Spinal cord (tissue), 10 donors: Measurements from ENCODE around the gene PDXK. TPM values are rescaled to one million over a fixed set of nuclear protein-coding genes. Genes with fewer than 3 reads are reported as not detected.
A peak's percentile ranks its signal among the peaks of the same experiment; 100 is the strongest.

Source experiments
- DNase-seq, 6 donors: peaks; one replicate each; pipeline versions ENCODE4 v3.0.0 to v3.0.0-alpha.2; 2013 to 2015; ENCODE audit warnings: low spot score in 6 of 6, low read depth in 4 of 6
- H3K27ac ChIP-seq: one replicate; pipeline ENCODE4 v1.5.1; 2013; ENCODE audit warnings: low read depth, low read length, control low read depth
- H3K27me3 ChIP-seq: one replicate; pipeline ENCODE4 v1.6.1; 2013; ENCODE audit warnings: low read length; ENCODE audit not compliant: control insufficient read depth, insufficient read depth
- H3K36me3 ChIP-seq: one replicate; pipeline ENCODE4 v1.6.1; 2013; ENCODE audit warnings: low read length; ENCODE audit not compliant: control insufficient read depth, insufficient read depth
- H3K4me1 ChIP-seq: one replicate; pipeline ENCODE4 v1.6.1; 2013; ENCODE audit warnings: low read length; ENCODE audit not compliant: control insufficient read depth, insufficient read depth
- H3K4me3 ChIP-seq: one replicate; pipeline ENCODE4 v1.5.1; 2013; ENCODE audit warnings: low read depth, low read length, control low read depth
- H3K9me3 ChIP-seq: one replicate; pipeline ENCODE4 v1.6.1; 2013; ENCODE audit warnings: low read length; ENCODE audit not compliant: control insufficient read depth, insufficient read depth
- WGBS: methylation state at CpG from one replicate; pipeline ENCODE4 v1.1.5; 2013; ENCODE audit warnings: missing lambda C conversion rate; ENCODE audit not compliant: insufficient coverage; 5-methylcytosine and 5-hydroxymethylcytosine counted together
- polyA plus RNA-seq, 2 donors: library from polyadenylated mRNA; unstranded; fragments of 120-200 nt; gene quantifications; one replicate each; pipeline ENCODE4 v1.2.1, GENCODE V29; 2013; ENCODE audit not compliant: insufficient read length in 2 of 2
- total RNA-seq, 2 donors: library from RNA; depleted of rRNA in 1 of 2; stranded (reverse); fragments of 120-200 nt in 1 of 2; fragments of >200 nt in 1 of 2; gene quantifications; one replicate each; pipeline versions ENCODE4 v1.2.3 to v1.2.4, GENCODE V29; 2013 to 2014
- donor health status: healthy.

The PDXK gene
- total and polyA plus RNA-seq, 4 donors, result 57.4 to 127 (median 117) TPM

DNA sequence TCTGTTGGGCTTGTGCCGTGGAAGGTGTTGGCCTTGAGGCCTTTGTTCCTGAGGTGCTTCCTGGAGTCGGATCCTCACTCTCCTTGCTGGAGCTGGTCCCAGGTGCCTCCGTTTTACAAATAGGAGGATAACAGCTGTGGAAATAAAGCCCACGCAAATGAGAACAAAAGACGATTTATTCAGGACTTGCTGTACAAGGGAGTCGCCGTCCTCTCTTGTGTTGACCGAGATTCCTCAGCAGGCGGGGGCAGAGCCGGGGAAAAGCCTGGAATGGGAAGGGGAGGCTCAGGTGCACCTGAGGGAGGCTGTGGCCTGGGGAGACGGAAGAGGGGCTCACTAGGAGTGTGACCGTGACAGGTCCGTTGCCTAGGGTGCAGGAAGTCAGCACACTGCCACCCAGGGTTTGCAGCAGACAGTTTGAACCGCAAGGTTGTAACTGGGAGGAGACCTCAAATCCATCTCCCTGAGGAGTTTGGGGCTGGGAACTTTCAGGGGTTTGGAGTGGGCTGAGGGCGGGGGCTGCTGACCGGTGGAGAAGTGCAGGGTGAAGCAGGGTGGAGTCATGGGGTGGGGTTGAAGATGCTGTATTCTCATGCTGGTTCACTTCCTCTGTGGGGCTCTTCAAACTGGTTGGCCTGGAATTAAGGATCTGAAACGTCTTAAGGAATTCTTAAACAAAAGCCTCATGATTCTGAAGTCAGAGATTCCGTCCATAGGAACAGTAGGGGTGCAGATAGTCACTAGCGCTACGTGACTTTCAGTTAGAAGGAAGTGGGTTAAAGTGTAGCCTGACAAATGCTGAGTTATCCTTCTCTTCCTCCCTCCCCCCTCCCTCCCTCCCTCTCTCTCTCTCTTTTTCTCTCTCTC lies 59.8 kb downstream of the PDXK start:
- H3K4me3 ChIP-seq, result no peak overlapping the region
- 27% methylated on average over 15 of the region's 20 CpGs for WGBS
- no peaks in the 10 kb centered on the region for H3K9me3 ChIP-seq
- DNase-seq, result no peak
- H3K27me3 ChIP-seq, result no peaks in the 10 kb centered on the region
- peaks cover 27% of the 10 kb centered on the region for H3K4me1 ChIP-seq
- H3K27ac ChIP-seq, result peak overlapping the region; percentile 76
- peaks cover 12% of the 10 kb centered on the region for H3K36me3 ChIP-seq

GRCh38 chr21:43779660-43780059 lies 60.7 kb downstream of the PDXK start:
- no peaks in the 10 kb centered on the region for H3K27me3 ChIP-seq
- DNase-seq, result no peak
- no peak overlapping the region for H3K27ac ChIP-seq
- H3K4me1 ChIP-seq, result peaks cover 20% of the 10 kb centered on the region
- no peak overlapping the region for H3K4me3 ChIP-seq
- peaks cover 3% of the 10 kb centered on the region for H3K36me3 ChIP-seq
- H3K9me3 ChIP-seq, result no peaks in the 10 kb centered on the region
- 100% methylated on average over 2 of the region's 5 CpGs for WGBS

DNA sequence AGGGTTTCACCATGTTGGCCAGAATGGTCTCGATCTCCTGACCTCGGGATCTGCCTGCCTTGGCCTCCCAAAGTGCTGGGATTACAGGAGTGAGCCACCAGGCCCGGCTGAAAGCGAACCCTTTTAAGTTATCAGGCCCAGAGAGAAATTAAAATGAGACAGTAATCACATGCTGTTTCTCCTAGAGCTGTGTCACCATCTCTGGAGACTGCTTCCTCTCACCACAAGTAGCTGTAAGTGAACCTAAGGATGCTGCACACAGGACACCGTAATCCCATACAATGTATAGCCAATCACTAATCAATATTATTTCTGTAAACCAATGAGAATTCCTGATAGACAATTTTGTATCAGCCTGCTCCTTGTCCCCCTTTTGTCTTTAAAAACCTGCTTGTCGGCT lies 62.9 kb downstream of the PDXK start:
- Histone ChIP-seq H3K27ac (no peak overlapping the region), H3K36me3 (no peaks in the 10 kb centered on the region), H3K9me3 (no peaks in the 10 kb centered on the region), H3K4me1 (peaks cover 10% of the 10 kb centered on the region), H3K27me3 (no peaks in the 10 kb centered on the region), H3K4me3 (no peak overlapping the region)
- DNase-seq, result no peak
- 75% methylated on average over 6 of the region's 6 CpGs for WGBS

DNA sequence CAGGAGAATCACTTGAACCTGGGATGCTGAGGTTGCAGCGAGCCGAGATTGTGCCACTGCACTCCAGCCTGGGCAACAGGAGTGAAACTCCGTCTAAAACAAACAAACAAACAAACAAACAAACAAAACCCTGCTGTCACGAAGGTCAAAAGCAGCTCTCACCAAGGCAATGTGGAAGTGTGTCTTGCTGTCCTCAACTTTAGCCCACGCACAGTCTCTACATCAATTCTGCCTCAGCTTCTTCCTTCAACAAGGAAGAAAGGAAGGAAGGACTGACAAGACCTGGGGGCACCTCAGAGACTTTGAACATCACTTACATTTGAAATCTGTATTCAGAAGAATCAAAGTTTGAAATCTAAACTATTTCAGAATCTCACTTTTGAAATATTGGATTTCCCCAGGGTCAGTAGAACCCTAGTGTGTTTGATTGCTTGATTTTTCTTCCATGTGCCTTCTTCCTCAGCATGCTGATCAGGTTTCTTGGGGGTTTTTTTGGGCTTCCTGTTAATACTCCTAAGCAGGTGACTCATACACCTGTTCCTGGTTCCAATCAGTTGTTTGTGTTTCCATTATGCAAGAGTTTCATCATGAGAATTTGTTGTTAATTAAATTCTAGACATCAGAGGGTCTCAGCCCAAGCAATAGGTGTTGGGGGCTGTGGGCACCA lies 63.6 kb downstream of the PDXK start:
- Histone ChIP-seq H3K36me3 (no peaks in the 10 kb centered on the region), H3K4me3 (no peak overlapping the region), H3K27me3 (no peaks in the 10 kb centered on the region), H3K9me3 (no peaks in the 10 kb centered on the region), H3K27ac (no peak overlapping the region), H3K4me1 (peaks cover 10% of the 10 kb centered on the region)
- 85% methylated on average over 2 of the region's 5 CpGs for WGBS
- DNase-seq, result no peak

DNA sequence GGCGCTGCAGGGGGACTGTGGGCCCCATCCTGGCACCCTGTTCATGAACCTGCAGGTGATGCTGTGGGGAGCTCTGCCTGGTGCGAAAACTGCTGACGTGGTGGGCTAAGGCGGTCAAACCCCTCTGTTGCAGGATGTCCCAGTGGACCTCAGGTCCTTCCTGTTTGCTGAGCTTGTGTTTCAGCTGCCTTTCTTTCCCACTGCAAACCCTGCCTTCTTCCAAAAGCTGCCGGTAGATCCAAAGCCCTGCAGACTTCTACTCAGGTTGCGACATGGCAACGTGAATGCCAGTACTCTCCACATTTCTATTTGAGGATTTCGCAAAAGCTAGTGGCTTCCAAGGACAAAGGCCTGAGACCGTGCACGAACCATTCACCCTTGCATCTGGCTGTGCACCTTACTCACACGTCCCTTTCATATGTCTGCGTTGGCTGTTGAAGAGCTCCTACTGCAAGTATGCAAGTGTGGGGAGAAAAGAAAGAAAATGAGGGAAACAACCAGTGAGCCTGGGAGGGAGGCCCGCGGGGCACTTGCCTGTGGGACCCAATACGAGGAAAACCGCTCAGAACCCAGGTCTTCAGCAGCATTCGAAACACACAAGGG lies 64.3 kb downstream of the PDXK start:
- WGBS, result 87% methylated on average over 14 of the region's 17 CpGs
- no peak for DNase-seq
- Histone ChIP-seq H3K36me3 (no peaks in the 10 kb centered on the region), H3K27ac (no peak overlapping the region), H3K4me1 (peaks cover 6% of the 10 kb centered on the region), H3K4me3 (no peak overlapping the region), H3K27me3 (no peaks in the 10 kb centered on the region), H3K9me3 (no peaks in the 10 kb centered on the region)

DNA sequence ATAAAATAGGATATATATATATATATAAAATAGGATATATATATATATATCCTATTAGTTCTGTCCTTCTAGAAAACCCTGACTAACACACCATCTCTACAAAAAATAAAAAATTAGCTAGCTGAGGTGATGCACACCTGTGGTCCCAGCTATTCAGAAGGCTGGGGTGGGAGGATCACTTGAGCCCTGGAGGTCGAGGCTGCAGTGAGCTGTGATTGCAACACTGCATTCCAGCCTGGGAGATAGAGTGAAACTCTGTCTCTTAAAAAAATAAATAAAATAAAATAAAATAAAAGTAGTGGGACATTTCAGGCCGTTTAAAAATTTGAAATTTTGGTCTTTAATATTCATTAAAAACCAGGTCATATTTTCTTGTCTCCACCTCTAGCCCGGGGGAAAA lies 66.2 kb downstream of the PDXK start:
- no CpG with 5 or more reads among the region's 3 CpGs for WGBS
- Histone ChIP-seq H3K4me1 (peaks cover 8% of the 10 kb centered on the region), H3K27me3 (no peaks in the 10 kb centered on the region), H3K36me3 (no peaks in the 10 kb centered on the region), H3K9me3 (no peaks in the 10 kb centered on the region), H3K27ac (no peak overlapping the region), H3K4me3 (no peak overlapping the region)
- no peak for DNase-seq

DNA sequence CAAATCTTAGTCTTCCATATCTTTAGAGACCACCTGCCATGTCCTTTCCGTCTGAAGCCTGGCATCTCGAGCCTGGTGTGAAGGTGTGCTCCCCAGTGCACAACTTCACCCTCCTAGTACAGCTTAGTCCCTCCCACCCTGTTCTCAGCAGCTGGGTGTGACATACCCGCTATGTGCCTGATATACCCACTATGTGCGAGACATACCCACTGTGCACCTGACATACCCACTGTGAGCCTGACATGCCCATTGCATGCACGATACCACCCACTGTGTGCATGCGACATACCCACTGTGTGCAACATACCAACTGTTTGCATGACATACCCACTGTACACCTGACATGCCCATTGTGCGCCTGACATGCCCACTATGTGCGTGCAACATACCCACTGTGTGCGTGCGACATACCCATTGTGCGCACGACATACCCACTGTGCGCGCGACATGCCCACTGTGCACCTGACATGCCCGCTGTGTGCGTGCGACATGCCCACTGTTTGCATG lies 67.4 kb downstream of the PDXK start:
- no peaks in the 10 kb centered on the region for H3K9me3 ChIP-seq
- peaks cover 5% of the 10 kb centered on the region for H3K36me3 ChIP-seq
- DNase-seq, result no peak
- no peaks in the 10 kb centered on the region for H3K27me3 ChIP-seq
- peaks cover 19% of the 10 kb centered on the region for H3K4me1 ChIP-seq
- no peak overlapping the region for H3K4me3 ChIP-seq
- 86% methylated on average over 18 of the region's 18 CpGs for WGBS
- no peak overlapping the region for H3K27ac ChIP-seq

GRCh38 chr21:43786807-43787440 lies 68.0 kb downstream of the PDXK start:
- 96% methylated on average over 37 of the region's 38 CpGs for WGBS
- Histone ChIP-seq H3K36me3 (peaks cover 11% of the 10 kb centered on the region), H3K27ac (no peak overlapping the region), H3K4me1 (peaks cover 19% of the 10 kb centered on the region), H3K9me3 (no peaks in the 10 kb centered on the region), H3K27me3 (no peaks in the 10 kb centered on the region), H3K4me3 (no peak overlapping the region)
- DNase-seq, result no peak

GRCh38 chr21:43789276-43790009 lies 70.5 kb downstream of the PDXK start, which contains the start of gene RRP1:
RRP1 (plus strand) TSS chr21:43789577; CDS start chr21:43789630, 53 bp downstream.
- Histone ChIP-seq H3K4me3 (peak within 1 kb of the TSS; percentile 82), H3K4me1 (peaks cover 19% of the 10 kb centered on the region), H3K9me3 (no peaks in the 10 kb centered on the region), H3K36me3 (peaks cover 35% of the 10 kb centered on the region), H3K27ac (peak within 1 kb of the TSS; percentile 79), H3K27me3 (no peaks in the 10 kb centered on the region)
- DNase-seq, result peak; percentile 90 to 97 (median 93)
- WGBS, result under 1% methylated on average over 83 of the region's 83 CpGs
